Glutamatergic neuron (in vitro differentiated cells): ENCODE data around the gene CRLF3. TPM values are rescaled to one million over a fixed set of nuclear protein-coding genes. Genes with fewer than 3 reads are reported as not detected.
"Not testable (repeated sequence)": the region's sequence is repeated elsewhere in the genome, so short reads cannot be mapped to it uniquely, and the experiment has no call there.

ENCODE experiments used
- DNase-seq: peaks from one replicate; pipeline ENCODE4 v3.0.0; 2022
- H3K27ac Mint-ChIP-seq: one replicate; pipeline ENCODE4 v1.8.0; 2020; ENCODE audit warnings: mild to moderate bottlenecking, mixed read lengths, inconsistent platforms; ENCODE audit not compliant: unreplicated experiment
- H3K27me3 Mint-ChIP-seq: one replicate; pipeline ENCODE4 v1.8.0; 2020; ENCODE audit warnings: mild to moderate bottlenecking, moderate library complexity, mixed read lengths, inconsistent platforms; ENCODE audit not compliant: unreplicated experiment
- H3K36me3 Mint-ChIP-seq: one replicate; pipeline ENCODE4 v1.8.0; 2020; ENCODE audit warnings: mild to moderate bottlenecking, mixed read lengths, inconsistent platforms; ENCODE audit not compliant: unreplicated experiment
- H3K4me1 Mint-ChIP-seq: one replicate; pipeline ENCODE4 v1.8.0; 2020; ENCODE audit warnings: mild to moderate bottlenecking, low read depth, mixed read lengths, inconsistent platforms; ENCODE audit not compliant: unreplicated experiment
- H3K4me3 Mint-ChIP-seq: one replicate; pipeline ENCODE4 v1.8.0; 2020; ENCODE audit warnings: mild to moderate bottlenecking, mixed read lengths, inconsistent platforms; ENCODE audit not compliant: unreplicated experiment
- H3K9me3 Mint-ChIP-seq: one replicate; pipeline ENCODE4 v1.8.0; 2020; ENCODE audit warnings: mild to moderate bottlenecking, moderate library complexity, mixed read lengths, inconsistent platforms; ENCODE audit not compliant: unreplicated experiment
- CTCF ChIP-seq: fragments of 200-600 bp; sonication (generic); IDR thresholded peaks from one replicate; pipeline ENCODE4 v1.5.0; 2021; ENCODE audit not compliant: partially characterized antibody, unreplicated experiment
- total RNA-seq: library from RNA; stranded (reverse); fragmentation: NEBNext Ultra II Directional; extraction: Animal tissue kit (Norgen Biotek cat#: 25700); gene quantifications from one replicate; pipeline ENCODE4 v1.2.1, GENCODE V29; 2021; ENCODE audit not compliant: unreplicated experiment

Gene CRLF3
- total RNA-seq, 1 donor from 2014 or later = 9.0 TPM

- no peak for TF ChIP-seq CTCF
- H3K9me3 Mint-ChIP-seq = peaks cover 1% of the 10 kb centered on the region
- no peaks in the 10 kb centered on the region for H3K27me3 Mint-ChIP-seq
- H3K4me3 Mint-ChIP-seq = no peak overlapping the region
- no peak overlapping the region for H3K27ac Mint-ChIP-seq
- DNase-seq = no peak
- H3K36me3 Mint-ChIP-seq = no peaks in the 10 kb centered on the region
- H3K4me1 Mint-ChIP-seq = no peaks in the 10 kb centered on the region
Observed at GRCh38 chr17:30788918-30789317, 35.6 kb downstream of the CRLF3 start.

DNA sequence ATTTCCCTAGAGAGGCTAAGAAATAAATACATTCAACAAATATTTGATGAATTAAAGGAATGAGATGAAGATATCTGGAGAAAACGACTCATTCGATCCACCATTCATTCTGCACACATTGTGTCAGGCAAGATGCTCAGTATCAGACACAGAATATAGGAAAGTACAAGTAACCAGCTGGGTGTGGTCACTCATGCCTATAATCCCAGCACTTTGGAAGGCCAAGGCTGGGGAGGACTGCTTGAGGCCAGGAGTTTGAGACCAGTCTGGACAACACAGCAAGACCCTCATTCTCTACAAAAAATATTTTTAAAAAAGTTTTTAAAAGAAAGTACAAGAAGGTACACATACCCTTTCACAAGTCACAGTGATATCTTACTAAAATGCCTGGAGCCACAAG, 42.3 kb downstream of the CRLF3 start:
- Mint-ChIP-seq H3K27ac (no peak overlapping the region), H3K4me1 (no peaks in the 10 kb centered on the region), H3K36me3 (no peaks in the 10 kb centered on the region), H3K9me3 (peaks cover 2% of the 10 kb centered on the region), H3K4me3 (no peak overlapping the region), H3K27me3 (peaks cover 2% of the 10 kb centered on the region)
- no peak for DNase-seq
- TF ChIP-seq CTCF = no peak

DNA sequence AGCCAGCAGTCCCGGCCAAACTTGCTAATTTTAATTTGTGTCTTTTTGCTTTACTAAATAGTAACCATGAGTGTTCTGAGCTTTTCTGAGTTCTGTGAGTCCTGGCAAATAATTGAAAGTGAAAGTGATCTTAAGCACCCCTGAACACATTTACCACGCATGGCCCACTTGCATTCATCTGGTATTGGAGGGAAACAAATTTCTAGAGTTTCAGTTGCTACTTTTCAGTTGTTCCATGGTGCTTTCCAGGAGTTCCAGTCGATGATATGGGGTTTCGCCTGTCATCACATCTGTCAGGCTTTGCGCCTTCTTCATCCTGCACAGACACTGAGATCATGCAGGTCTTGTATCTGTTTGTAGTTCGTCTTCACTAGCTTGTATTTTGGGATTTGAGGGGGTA, 44.1 kb downstream of the CRLF3 start:
- no peak for TF ChIP-seq CTCF
- H3K9me3 Mint-ChIP-seq = peaks cover 2% of the 10 kb centered on the region
- no peaks in the 10 kb centered on the region for H3K36me3 Mint-ChIP-seq
- peaks cover 2% of the 10 kb centered on the region for H3K27me3 Mint-ChIP-seq
- no peak for DNase-seq
- no peak overlapping the region for H3K27ac Mint-ChIP-seq
- no peaks in the 10 kb centered on the region for H3K4me1 Mint-ChIP-seq
- no peak overlapping the region for H3K4me3 Mint-ChIP-seq

- not testable (repeated sequence) for H3K36me3 Mint-ChIP-seq, H3K4me3 Mint-ChIP-seq, DNase-seq, H3K4me1 Mint-ChIP-seq, H3K27me3 Mint-ChIP-seq, H3K27ac Mint-ChIP-seq, H3K9me3 Mint-ChIP-seq
Observed at GRCh38 chr17:30768771-30769170, 55.7 kb downstream of the CRLF3 start.

GRCh38 chr17:30767641-30768404, 56.7 kb downstream of the CRLF3 start:
- H3K9me3 Mint-ChIP-seq, H3K4me1 Mint-ChIP-seq, H3K27ac Mint-ChIP-seq, H3K4me3 Mint-ChIP-seq, H3K27me3 Mint-ChIP-seq, DNase-seq, H3K36me3 Mint-ChIP-seq: not testable (repeated sequence)

- TF ChIP-seq CTCF = no peak
- DNase-seq = no peak
Observed at GRCh38 chr17:30761060-30761459, 63.4 kb downstream of the CRLF3 start.

DNA sequence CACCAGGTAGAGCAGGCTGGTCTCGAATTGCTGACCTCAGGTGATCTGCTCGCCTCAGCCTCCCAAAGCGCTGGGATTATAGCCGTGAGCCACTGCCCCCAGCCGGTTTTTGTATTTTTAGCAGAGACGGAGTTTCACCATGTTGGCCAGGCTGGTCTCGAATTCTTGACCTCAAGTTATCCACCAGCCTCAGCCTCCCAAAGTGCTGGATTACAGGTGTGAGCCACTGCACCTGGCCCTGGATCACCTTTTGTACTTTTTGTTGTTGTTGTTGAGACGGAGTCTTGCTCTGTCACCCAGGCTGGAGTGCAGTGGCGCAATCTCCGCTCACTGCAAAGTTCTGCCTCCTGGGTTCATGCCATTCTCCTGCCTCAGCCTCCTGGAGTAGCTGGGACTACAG, 71.2 kb downstream of the CRLF3 start:
- H3K4me3 Mint-ChIP-seq, DNase-seq, H3K36me3 Mint-ChIP-seq, H3K27me3 Mint-ChIP-seq, H3K9me3 Mint-ChIP-seq, H3K27ac Mint-ChIP-seq, H3K4me1 Mint-ChIP-seq: not testable (repeated sequence)

More at GRCh38 chr17:30761060-30761459, 63.4 kb downstream of the CRLF3 start:
- Mint-ChIP-seq H3K4me1 (peaks cover 6% of the 10 kb centered on the region), H3K36me3 (no peaks in the 10 kb centered on the region), H3K9me3 (peaks cover 1% of the 10 kb centered on the region), H3K4me3 (no peak overlapping the region), H3K27me3 (no peaks in the 10 kb centered on the region), H3K27ac (no peak overlapping the region)

GRCh38 chr17:30750982-30751381, 73.5 kb downstream of the CRLF3 start:
- not testable (repeated sequence) for DNase-seq, H3K9me3 Mint-ChIP-seq, H3K36me3 Mint-ChIP-seq, H3K4me1 Mint-ChIP-seq, H3K4me3 Mint-ChIP-seq, H3K27ac Mint-ChIP-seq, H3K27me3 Mint-ChIP-seq

GRCh38 chr17:30747621-30748020, 76.9 kb downstream of the CRLF3 start:
- H3K27me3 Mint-ChIP-seq, H3K36me3 Mint-ChIP-seq, H3K4me3 Mint-ChIP-seq, DNase-seq, H3K9me3 Mint-ChIP-seq, H3K4me1 Mint-ChIP-seq, H3K27ac Mint-ChIP-seq: not testable (repeated sequence)
